ENCODE results near the gene EOMES.

EOMES gene

GRCh38 chr3:27721717-27722564, at the start of gene EOMES:
Gene EOMES, minus strand, starts transcription at chr3:27722323. Its CDS starts 29 bp downstream, at chr3:27722294.
- TF ChIP-seq CTCF (IDR thresholded peaks at IDR 0.05): peak; percentile 74

GRCh38 chr3:27767000-27767399, 44.9 kb upstream of the EOMES start:
- no peak for TF ChIP-seq CTCF (IDR thresholded peaks at IDR 0.05)

- TF ChIP-seq CTCF (IDR thresholded peaks at IDR 0.05): no peak
Measured at GRCh38 chr3:27758083-27758482, 36.0 kb upstream of the EOMES start.

GRCh38 chr3:27756877-27757276, 34.8 kb upstream of the EOMES start:
- TF ChIP-seq CTCF (IDR thresholded peaks at IDR 0.05): no peak

GRCh38 chr3:27752926-27753325, 30.8 kb upstream of the EOMES start:
- TF ChIP-seq CTCF (IDR thresholded peaks at IDR 0.05): no peak

GRCh38 chr3:27749643-27750042, 27.5 kb upstream of the EOMES start:
- no peak for TF ChIP-seq CTCF (IDR thresholded peaks at IDR 0.05)

- no peak; the same call in 1 of the 2 replicates for TF ChIP-seq CTCF (IDR thresholded peaks at IDR 0.05)
Measured at GRCh38 chr3:27746838-27747237, 24.7 kb upstream of the EOMES start.

All from LNCAP (cell line).